Measurements from ENCODE around the gene PLK1.

DNA sequence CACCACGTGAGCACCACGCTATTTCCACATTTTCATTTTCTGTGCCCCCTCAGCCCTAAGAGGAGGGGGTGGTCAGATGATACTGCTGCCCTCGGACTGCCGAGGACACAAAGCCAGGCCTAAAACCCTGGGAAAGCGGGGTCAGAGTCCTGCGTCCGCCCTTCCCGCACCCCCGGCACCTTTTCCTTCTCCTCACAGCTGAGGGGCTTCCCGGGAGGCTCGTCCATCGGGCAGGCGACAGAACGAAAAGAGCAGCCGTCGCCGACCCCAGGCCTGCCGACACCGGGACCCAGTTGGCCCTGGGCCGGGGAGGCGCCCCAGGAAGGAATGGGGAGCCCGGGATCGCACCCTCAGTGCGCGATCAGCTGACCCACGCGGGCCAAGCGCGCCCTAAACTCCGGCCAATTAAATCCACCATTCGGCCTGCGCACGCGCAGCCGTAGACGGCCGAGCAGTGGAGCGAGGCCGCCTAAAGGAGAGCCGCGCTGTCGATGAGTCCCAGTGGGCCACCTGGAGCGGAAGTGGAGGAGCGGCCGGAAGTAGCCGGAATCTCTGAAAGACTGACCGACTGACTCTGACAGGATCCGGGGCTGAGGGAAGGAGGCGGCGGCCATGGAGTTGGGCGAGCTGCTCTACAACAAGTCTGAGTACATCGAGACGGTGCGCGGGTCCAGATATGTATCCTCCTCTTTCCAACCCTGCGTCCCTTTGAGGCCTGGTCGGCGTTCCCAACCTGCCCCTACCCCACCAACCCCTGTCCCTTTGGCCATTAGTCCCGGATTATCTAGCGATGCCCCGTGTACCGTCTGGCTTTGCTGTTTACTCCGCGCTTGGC, 37.5 kb upstream of the PLK1 start, which contains the start of the genes DCTN5 and PALB2:
- TF ChIP-seq CTCF (IDR thresholded peaks at IDR 0.05), result no peak
- no peak for TF ChIP-seq POLR2A (IDR thresholded peaks at IDR 0.05)
- peak in 2 of 3 donors; percentile 44 to 73 for TF ChIP-seq POLR2AphosphoS5 (IDR thresholded peaks at IDR 0.05)
